ENCODE measurements around the gene CCDC51.

- no peak for TF ChIP-seq EZH2 (IDR thresholded peaks at IDR 0.05)
- TF ChIP-seq POLR2A (IDR thresholded peaks at IDR 0.05; ENCODE audit: borderline replicate concordance, extremely low read depth, insufficient read depth, insufficient read length) = no peak
These were observed 41.1 kb downstream of the CCDC51 start for GRCh38 chr3:48398701-48399386.
